Coronary artery (tissue), 2 donors: ENCODE data around the gene SERPIND1.
"Not testable (repeated sequence)": the region's sequence is repeated elsewhere in the genome, so short reads cannot be mapped to it uniquely, and the experiment has no call there.

Experiments
- DNase-seq: peaks from one replicate; pipeline ENCODE4 v3.0.0-alpha.2; 2017; ENCODE audit warnings: low spot score
- H3K27ac ChIP-seq, 2 donors: fragments of 200-600 bp; sonication (generic); one replicate each; pipeline ENCODE4 v1.5.1; 2016 to 2019
- H3K4me3 ChIP-seq: fragments of 200-600 bp; sonication (generic); 2 replicates; pipeline ENCODE4 v1.5.1; 2016; ENCODE audit warnings: mild to moderate bottlenecking, moderate library complexity
- TF ChIP-seq, protein P1 (sequence below): fragments of 200-600 bp; sonication (generic); IDR thresholded peaks from one replicate; pipeline ENCODE4 v1.5.1; 2019; ENCODE audit warnings: antibody characterized with exemption

SERPIND1 gene

GRCh38 chr22:20822240-20822639 lies 48.3 kb downstream of the SERPIND1 start:
- no peak overlapping the region for H3K4me3 ChIP-seq
- H3K27ac ChIP-seq, result no peak overlapping the region
- no peak for DNase-seq
- TF ChIP-seq, protein P1, sequence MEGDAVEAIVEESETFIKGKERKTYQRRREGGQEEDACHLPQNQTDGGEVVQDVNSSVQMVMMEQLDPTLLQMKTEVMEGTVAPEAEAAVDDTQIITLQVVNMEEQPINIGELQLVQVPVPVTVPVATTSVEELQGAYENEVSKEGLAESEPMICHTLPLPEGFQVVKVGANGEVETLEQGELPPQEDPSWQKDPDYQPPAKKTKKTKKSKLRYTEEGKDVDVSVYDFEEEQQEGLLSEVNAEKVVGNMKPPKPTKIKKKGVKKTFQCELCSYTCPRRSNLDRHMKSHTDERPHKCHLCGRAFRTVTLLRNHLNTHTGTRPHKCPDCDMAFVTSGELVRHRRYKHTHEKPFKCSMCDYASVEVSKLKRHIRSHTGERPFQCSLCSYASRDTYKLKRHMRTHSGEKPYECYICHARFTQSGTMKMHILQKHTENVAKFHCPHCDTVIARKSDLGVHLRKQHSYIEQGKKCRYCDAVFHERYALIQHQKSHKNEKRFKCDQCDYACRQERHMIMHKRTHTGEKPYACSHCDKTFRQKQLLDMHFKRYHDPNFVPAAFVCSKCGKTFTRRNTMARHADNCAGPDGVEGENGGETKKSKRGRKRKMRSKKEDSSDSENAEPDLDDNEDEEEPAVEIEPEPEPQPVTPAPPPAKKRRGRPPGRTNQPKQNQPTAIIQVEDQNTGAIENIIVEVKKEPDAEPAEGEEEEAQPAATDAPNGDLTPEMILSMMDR, result no peak

DNA sequence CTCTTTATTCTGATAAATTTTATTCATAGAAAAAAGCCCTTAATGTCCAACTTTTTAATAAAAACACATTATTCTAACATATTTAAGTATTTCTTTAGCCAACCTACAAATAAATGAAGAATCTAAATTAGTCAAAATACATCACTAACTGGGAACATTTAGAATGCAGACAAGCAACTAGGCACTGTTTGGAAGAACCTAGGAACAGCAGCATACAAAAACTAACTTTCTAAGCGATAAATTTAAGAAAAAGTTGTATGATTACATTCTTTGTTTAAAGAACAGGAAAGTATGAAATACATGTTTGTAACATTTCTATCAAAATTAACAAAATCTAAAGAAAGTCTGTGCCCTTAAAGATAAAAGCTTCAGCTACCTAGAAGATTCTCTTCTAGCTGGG lies 49.4 kb downstream of the SERPIND1 start:
- TF ChIP-seq, protein P1, result no peak
- Histone ChIP-seq H3K4me3 (no peak overlapping the region), H3K27ac (no peak overlapping the region)
- DNase-seq, result no peak

DNA sequence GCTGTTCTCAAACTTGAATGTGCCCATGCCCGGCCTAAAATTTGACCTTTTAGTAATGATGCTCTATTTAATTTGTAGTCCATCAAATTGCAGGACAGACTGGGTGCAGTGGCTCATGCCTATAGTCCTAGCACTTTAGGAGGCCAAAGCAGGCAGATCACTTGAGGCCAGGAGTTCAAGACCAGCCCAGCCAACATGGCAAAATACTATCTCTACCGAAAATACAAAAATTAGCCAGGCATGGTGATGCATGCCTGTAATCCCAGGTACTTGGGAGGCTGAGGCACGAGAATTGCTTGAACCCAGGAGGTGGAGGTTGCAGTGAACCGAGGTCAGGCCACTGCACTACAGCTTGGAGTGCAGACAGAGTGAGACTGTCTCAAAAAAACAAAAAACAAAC lies 51.3 kb downstream of the SERPIND1 start:
- H3K27ac ChIP-seq, H3K4me3 ChIP-seq, DNase-seq: not testable (repeated sequence)

DNA sequence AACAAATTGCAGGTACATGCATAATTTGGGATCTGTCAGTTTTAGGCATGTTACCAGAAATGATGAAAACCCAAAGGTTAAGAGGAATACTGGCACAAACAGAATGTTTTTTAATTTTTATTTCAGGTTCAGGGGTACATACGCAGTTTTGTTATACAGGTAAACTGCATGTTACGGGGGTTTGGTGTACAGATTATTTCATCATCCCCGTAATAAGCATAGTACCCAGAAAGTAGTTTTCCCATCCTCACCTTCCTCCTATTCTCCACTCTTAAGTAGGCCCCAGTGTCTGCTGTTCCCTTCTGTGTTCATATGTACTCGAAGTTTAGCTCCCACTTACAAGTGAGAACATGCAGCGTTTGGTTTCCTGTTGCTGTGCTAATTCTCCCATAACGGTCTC lies 51.7 kb downstream of the SERPIND1 start:
- H3K4me3 ChIP-seq, result no peak overlapping the region
- no peak overlapping the region for H3K27ac ChIP-seq
- no peak for DNase-seq
- TF ChIP-seq, protein P1, result no peak

GRCh38 chr22:20826373-20827152 lies 52.6 kb downstream of the SERPIND1 start:
- not testable (repeated sequence) for H3K27ac ChIP-seq, H3K4me3 ChIP-seq, DNase-seq

DNA sequence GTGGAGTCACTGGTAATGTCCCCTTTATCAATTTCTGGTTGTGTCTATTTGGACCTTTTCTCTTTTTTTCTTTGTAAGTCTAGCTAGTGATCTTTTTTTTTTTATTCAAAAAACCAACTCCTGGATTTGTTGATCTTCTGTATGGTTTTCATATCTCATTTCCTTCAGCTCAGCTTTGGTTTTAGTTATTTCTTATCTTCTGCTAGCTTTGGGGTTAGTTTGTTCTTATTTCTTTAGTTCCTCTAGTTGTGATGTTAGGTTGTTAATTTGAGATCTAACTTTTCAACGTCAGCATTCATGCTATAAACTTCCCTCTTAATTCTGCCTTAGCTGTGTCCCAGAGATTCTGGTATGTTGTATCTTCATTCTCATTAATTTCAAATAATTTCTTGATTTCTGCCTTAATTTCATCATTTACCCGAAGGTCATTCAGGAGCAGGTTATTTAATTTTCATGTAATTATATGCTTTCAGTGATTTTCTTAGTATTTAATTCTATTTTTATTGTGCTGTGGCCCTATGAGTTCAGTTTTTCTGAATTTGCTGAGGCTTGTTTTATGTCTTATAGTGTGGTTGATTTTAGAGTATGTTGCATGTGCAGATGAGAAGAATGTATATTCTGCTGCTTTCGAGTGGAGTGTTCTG lies 55.7 kb downstream of the SERPIND1 start:
- DNase-seq, result no peak
- TF ChIP-seq, protein P1, result no peak
- no peak overlapping the region for H3K27ac ChIP-seq
- H3K4me3 ChIP-seq, result no peak overlapping the region

GRCh38 chr22:20833225-20833665 lies 59.3 kb downstream of the SERPIND1 start:
- TF ChIP-seq, protein P1, result no peak
- H3K4me3 ChIP-seq, result no peak overlapping the region
- DNase-seq, result no peak
- H3K27ac ChIP-seq, result no peak overlapping the region

- TF ChIP-seq, protein P1, result no peak
- Histone ChIP-seq H3K4me3 (no peak overlapping the region), H3K27ac (no peak overlapping the region)
- DNase-seq, result no peak
Observed at GRCh38 chr22:20834206-20834605, 60.3 kb downstream of the SERPIND1 start.
